Fibroblast of lung (primary cell): ENCODE measurements around the gene RIMS3.

Experiments used
- EZH2 ChIP-seq: IDR thresholded peaks from 2 replicates; pipeline ENCODE4 v1.5.1; 2012; ENCODE audit warnings: low read length, control low read depth, mild to moderate bottlenecking; ENCODE audit errors: missing control alignments
- TF ChIP-seq, protein P1 (sequence below), 2 donors: IDR thresholded peaks in 1 of 2; conservative IDR thresholded peaks in 1 of 2; 1 replicate in 1 of 2; 2 replicates in 1 of 2; pipeline ENCODE4 v1.5.1; 2011 to 2012; ENCODE audit warnings: low read length in 2 of 2, control low read depth in 1 of 2, inconsistent platforms in 1 of 2, low read depth in 1 of 2, mild to moderate bottlenecking in 1 of 2

DNA sequence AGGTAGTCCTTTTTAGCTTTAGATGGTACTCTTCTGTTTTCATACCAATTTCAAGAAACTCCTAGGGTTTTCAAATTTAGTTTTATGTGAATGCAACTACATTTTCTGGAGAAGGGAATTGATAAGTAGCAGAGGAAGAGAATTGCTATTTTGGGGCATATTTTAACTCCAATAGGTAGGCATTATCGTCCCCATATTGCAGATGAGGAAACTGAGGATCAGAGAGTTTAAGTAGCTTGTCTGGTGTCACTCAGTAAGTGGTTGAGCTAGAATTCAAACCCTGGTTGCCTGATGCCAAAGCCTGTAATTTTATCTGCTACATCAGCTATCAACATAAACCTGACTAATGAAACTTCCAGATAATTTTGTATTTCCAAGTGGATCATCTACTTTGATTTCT is 27.9 kb upstream of the RIMS3 start:
- TF ChIP-seq, protein P1, sequence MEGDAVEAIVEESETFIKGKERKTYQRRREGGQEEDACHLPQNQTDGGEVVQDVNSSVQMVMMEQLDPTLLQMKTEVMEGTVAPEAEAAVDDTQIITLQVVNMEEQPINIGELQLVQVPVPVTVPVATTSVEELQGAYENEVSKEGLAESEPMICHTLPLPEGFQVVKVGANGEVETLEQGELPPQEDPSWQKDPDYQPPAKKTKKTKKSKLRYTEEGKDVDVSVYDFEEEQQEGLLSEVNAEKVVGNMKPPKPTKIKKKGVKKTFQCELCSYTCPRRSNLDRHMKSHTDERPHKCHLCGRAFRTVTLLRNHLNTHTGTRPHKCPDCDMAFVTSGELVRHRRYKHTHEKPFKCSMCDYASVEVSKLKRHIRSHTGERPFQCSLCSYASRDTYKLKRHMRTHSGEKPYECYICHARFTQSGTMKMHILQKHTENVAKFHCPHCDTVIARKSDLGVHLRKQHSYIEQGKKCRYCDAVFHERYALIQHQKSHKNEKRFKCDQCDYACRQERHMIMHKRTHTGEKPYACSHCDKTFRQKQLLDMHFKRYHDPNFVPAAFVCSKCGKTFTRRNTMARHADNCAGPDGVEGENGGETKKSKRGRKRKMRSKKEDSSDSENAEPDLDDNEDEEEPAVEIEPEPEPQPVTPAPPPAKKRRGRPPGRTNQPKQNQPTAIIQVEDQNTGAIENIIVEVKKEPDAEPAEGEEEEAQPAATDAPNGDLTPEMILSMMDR (conservative IDR thresholded peaks at IDR 0.05 in 1 of 2, IDR thresholded peaks at IDR 0.05 in 1 of 2; ENCODE audit: low read depth in 1 of 2, low read length in 2 of 2): no peak
- no peak for TF ChIP-seq EZH2
